ENCODE measurements around the gene FYCO1. TPM values are rescaled to one million over a fixed set of nuclear protein-coding genes. Genes with fewer than 3 reads are reported as not detected.

The FYCO1 gene
- total and polyA plus RNA-seq, 2 of the 13 experiments (the other 11 are each of a cell fraction or from before 2014, with no cell fraction given), result 2.7 to 4.2 TPM

GRCh38 chr3:45905755-45906154 is 89.9 kb downstream of the FYCO1 start:
- POLR2A ChIA-PET, result no interaction called here
- no peak for ATAC-seq
- no peaks in the 10 kb centered on the region for H3K36me3 ChIP-seq (replicated peaks in 1 of 2; ENCODE audit: control insufficient read depth in 1 of 2, insufficient read depth in 2 of 2, low read length in 2 of 2)
- H3K4me1 ChIP-seq (ENCODE audit: insufficient read depth, low read length), result peaks cover 8% of the 10 kb centered on the region; the same call in 1 of the 2 replicates
- no peaks in the 10 kb centered on the region for H3K9me3 ChIP-seq (ENCODE audit: low read length)
- H3K4me3 ChIP-seq (replicated peaks in 1 of 3; ENCODE audit: insufficient read depth in 1 of 3, low read depth in 2 of 3, low read length in 3 of 3), result no peak overlapping the region
- no peak for DNase-seq (ENCODE audit: low spot score)
- H3K4me2 ChIP-seq (ENCODE audit: low read depth, low read length), result no peak overlapping the region
- intact Hi-C loops (cut with micrococcal nuclease; ENCODE audit: unreplicated experiment) (no loop called here), in situ Hi-C loops (cut with HindIII; ENCODE audit: extremely low pct_ligation_motif_present, low pct_unique_long_range_greater_than_20kb) (loop anchor here (25.0 kb wide), 1 partner anchor 668 kb away; the partner anchor contains the start of gene TMEM158)
- CTCF ChIA-PET (ENCODE audit: low intra/inter-chr PET ratio, low total read pairs), result interaction anchor here (2.0 kb wide), 1 partner anchor 145 kb away, joined by 9 read pairs; no protein-coding TSS in a partner anchor
- no peaks in the 10 kb centered on the region for H4K20me1 ChIP-seq (ENCODE audit: insufficient read depth, low read length)
- no peaks in the 10 kb centered on the region for H3K27me3 ChIP-seq (ENCODE audit: control insufficient read depth in 1 of 2, insufficient read depth in 2 of 2, low read length in 2 of 2)
- H3K9ac ChIP-seq (ENCODE audit: insufficient read depth, low read depth, low read length), result no peak overlapping the region
- no peak for TF ChIP-seq CEBPG (CRISPR knock-in tag; IDR thresholded peaks at IDR 0.05)
- no peak for TF ChIP-seq RCOR2 (CRISPR knock-in tag; IDR thresholded peaks at IDR 0.05)
- TF ChIP-seq ZHX2 (IDR thresholded peaks at IDR 0.05; ENCODE audit: low read depth), result no peak
- no peak for TF ChIP-seq ZHX2 (CRISPR knock-in tag; IDR thresholded peaks at IDR 0.05; ENCODE audit: borderline replicate concordance)
- H3K79me2 ChIP-seq (ENCODE audit: insufficient read depth, low read length), result no peaks in the 10 kb centered on the region
- BruUV-seq (replicated peaks), result no TSS peak
- H3K27ac ChIP-seq (ENCODE audit: extremely low read length, insufficient read depth, low read length), result no peak overlapping the region
- FAIRE-seq, result no peak
- no peak overlapping the region for H2AFZ ChIP-seq (ENCODE audit: low read length)
- 0% methylated on average over 2 of the region's 3 CpGs for WGBS (ENCODE audit: low lambda C conversion rate)

All from HepG2 (cell line).